MM.1S (cell line): ENCODE results near the gene MMS19.

Source experiments
- CTCF ChIP-seq: fragments of 300-600 bp; sonication (generic); IDR thresholded peaks from 2 replicates; pipeline ENCODE4 v1.5.1; 2016; ENCODE audit warnings: antibody characterized with exemption, low read length, mixed read lengths
- EZH2 ChIP-seq: fragments of 300-600 bp; sonication (generic); optimal IDR thresholded peaks from 2 replicates; pipeline ENCODE3; 2017; ENCODE audit warnings: low read depth, mild to moderate bottlenecking, antibody characterized with exemption, low read length, mixed read lengths

GRCh38 chr10:97451605-97452004 is 46.6 kb downstream of the MMS19 start:
- TF ChIP-seq CTCF (no peak), EZH2 (no peak)
